ENCODE measurements around the gene RIMS4.

GRCh38 chr20:44765091-44765490 is 45.3 kb downstream of the RIMS4 start:
- TF ChIP-seq POLR2A (IDR thresholded peaks at IDR 0.05): no peak
- TF ChIP-seq, protein P1, sequence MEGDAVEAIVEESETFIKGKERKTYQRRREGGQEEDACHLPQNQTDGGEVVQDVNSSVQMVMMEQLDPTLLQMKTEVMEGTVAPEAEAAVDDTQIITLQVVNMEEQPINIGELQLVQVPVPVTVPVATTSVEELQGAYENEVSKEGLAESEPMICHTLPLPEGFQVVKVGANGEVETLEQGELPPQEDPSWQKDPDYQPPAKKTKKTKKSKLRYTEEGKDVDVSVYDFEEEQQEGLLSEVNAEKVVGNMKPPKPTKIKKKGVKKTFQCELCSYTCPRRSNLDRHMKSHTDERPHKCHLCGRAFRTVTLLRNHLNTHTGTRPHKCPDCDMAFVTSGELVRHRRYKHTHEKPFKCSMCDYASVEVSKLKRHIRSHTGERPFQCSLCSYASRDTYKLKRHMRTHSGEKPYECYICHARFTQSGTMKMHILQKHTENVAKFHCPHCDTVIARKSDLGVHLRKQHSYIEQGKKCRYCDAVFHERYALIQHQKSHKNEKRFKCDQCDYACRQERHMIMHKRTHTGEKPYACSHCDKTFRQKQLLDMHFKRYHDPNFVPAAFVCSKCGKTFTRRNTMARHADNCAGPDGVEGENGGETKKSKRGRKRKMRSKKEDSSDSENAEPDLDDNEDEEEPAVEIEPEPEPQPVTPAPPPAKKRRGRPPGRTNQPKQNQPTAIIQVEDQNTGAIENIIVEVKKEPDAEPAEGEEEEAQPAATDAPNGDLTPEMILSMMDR (IDR thresholded peaks at IDR 0.05): no peak
